ENCODE data around the gene HDGF. TPM values are rescaled to one million over a fixed set of nuclear protein-coding genes. Genes with fewer than 3 reads are reported as not detected.

HDGF gene
- total and polyA plus RNA-seq, 8 donors, result 43.5 to 112 (median 66.0) TPM

DNA sequence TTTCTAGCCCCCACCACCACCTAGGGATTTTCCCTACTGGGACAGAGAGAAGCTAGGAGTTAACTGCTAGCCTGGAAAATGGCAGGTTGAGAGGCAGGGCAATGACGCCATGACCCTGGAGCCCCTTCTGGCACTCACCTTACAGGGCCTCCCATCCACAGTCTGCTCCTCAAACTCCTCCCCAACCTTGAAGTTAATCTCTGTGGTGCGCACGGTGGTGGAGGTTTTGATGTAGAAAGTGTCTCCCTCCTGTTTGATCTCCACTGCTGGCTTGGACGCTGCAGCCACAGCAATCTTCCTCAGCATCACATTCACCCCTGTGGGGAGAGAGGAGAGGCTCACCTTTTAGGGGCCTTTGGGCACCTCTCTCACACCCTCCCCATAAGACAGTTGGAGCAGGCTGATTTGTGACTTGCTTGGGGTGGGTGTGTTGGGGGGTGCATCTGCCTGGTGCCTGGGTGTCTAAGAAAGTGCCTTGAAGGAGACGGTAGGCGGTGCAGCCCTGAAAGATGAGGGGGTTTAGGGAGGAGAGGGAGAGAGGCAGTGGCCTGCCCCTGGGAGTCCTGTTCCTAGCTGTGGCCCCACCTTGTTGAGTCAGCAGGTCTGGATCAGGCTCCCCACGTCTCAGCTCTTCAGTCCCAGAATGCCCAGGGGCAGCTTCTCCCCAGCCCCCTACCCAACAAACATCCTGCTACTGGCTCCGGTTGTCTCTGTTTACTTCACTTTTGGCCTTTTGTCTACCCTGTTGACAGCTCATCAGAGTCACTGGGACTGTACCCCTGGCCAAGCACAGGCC is 50.5 kb downstream of the HDGF start:
- intact Hi-C loops (cut with DNase I), result no loop called here
- WGBS, 2 donors, result 78 to 84% methylated on average over 8 of the region's 8 CpGs

DNA sequence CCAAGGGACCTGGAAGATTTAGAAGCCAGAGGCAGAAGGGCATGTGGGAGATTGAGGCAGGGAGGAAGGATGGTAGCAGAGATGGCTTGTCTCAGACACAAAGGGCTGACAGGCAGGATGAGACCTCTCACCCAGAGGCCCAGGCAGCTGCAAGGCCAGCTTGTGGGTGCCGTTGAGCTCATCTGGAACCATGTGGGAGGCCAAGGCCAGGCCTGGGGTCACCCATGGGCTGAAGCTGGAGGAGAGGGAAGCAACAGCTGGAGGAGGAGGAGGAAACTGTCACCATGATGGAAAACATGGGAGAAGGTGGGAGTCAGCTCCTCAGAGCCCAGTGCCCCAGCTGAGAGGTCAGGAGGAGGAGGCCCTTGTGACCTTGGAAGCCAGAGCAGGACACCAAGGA is 52.5 kb downstream of the HDGF start:
- TF ChIP-seq, protein P1, sequence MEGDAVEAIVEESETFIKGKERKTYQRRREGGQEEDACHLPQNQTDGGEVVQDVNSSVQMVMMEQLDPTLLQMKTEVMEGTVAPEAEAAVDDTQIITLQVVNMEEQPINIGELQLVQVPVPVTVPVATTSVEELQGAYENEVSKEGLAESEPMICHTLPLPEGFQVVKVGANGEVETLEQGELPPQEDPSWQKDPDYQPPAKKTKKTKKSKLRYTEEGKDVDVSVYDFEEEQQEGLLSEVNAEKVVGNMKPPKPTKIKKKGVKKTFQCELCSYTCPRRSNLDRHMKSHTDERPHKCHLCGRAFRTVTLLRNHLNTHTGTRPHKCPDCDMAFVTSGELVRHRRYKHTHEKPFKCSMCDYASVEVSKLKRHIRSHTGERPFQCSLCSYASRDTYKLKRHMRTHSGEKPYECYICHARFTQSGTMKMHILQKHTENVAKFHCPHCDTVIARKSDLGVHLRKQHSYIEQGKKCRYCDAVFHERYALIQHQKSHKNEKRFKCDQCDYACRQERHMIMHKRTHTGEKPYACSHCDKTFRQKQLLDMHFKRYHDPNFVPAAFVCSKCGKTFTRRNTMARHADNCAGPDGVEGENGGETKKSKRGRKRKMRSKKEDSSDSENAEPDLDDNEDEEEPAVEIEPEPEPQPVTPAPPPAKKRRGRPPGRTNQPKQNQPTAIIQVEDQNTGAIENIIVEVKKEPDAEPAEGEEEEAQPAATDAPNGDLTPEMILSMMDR (IDR thresholded peaks at IDR 0.05), result no peak
- H3K9me3 ChIP-seq, result no peaks in the 10 kb centered on the region
- WGBS, 2 donors, result 76 to 77% methylated on average over 1 of the region's 1 CpG
- H3K36me3 ChIP-seq, result no peaks in the 10 kb centered on the region
- no peak for FAIRE-seq
- DNase-seq, result no peak
- no peaks in the 10 kb centered on the region for H3K4me1 ChIP-seq
- peaks cover 0 to 6% (median 0%) of the 10 kb centered on the region in 4 donors for H3K27me3 ChIP-seq
- intact Hi-C loops (cut with DNase I), result no loop called here
- no peak overlapping the region for H3K4me3 ChIP-seq
- no peak for ATAC-seq
- no peak overlapping the region for H3K27ac ChIP-seq

More for the DNA sequence above, 50.5 kb downstream of the HDGF start:
- Histone ChIP-seq H3K9me3 (no peaks in the 10 kb centered on the region), H3K36me3 (no peaks in the 10 kb centered on the region), H3K4me1 (peaks cover 6 to 15% (median 12%) of the 10 kb centered on the region in 3 donors), H3K27me3 (peaks cover 0 to 6% (median 0%) of the 10 kb centered on the region in 4 donors), H3K27ac (no peak overlapping the region), H3K4me3 (no peak overlapping the region)
- no peak for ATAC-seq
- DNase-seq, result no peak
- TF ChIP-seq, protein P1 (IDR thresholded peaks at IDR 0.05), result no peak
- no peak for FAIRE-seq

DNA sequence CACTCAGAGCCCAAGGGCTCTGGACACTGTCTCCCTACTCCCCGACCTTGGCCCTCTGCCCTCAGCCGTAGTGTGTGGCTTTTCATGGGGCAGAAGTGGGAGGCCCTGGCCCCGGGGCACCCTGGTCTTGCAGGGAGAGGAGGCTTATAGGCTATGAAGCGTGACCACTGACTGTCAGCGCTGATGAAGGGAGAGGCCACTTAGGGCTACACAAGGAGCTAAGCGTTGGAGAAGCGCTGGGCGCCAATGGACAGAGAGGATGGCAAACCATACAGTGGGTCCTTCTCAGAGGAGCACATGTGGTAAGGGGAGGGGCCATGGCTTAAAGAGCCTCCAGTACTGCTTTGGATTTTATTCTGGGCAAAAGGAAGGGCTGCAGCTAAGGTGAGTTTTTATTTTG is 54.0 kb downstream of the HDGF start:
- FAIRE-seq (no peak), ATAC-seq (no peak)
- no peaks in the 10 kb centered on the region for H3K27me3 ChIP-seq

DNA sequence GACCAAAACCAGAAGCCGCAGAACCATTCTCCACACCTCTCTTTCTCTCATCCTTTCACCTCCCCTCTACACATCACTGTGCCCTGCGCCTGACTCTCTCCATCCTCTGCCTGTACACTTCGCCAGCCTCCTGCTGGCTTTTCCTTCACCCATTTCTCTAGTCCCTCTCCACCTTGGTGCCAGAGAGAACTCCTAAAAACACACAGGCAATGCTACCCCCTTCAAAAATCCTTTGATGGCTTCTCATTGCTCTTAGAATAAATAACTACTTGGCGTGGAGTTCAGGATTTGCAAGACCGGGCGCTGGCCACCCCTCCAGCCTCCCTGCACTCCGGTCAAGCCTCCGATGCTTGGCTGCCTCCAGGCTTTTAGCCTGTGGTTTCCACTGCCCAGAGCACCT is 54.7 kb downstream of the HDGF start:
- TF ChIP-seq, protein P1 (IDR thresholded peaks at IDR 0.05), result no peak
- no peak overlapping the region for H3K27ac ChIP-seq
- FAIRE-seq (no peak), DNase-seq (no peak), ATAC-seq (no peak)
- H3K9me3 ChIP-seq, result no peaks in the 10 kb centered on the region
- peaks cover 5 to 9% (median 9%) of the 10 kb centered on the region in 3 donors for H3K4me1 ChIP-seq
- WGBS, 2 donors, result 85 to 92% methylated on average over 8 of the region's 8 CpGs
- H3K4me3 ChIP-seq, result no peak overlapping the region
- intact Hi-C loops (cut with DNase I), result no loop called here
- no peaks in the 10 kb centered on the region for H3K27me3 ChIP-seq
- no peaks in the 10 kb centered on the region for H3K36me3 ChIP-seq

More for the DNA sequence above, 54.0 kb downstream of the HDGF start:
- H3K27ac ChIP-seq, result no peak overlapping the region
- no peaks in the 10 kb centered on the region for H3K36me3 ChIP-seq
- intact Hi-C loops (cut with DNase I), result no loop called here
- H3K4me3 ChIP-seq, result no peak overlapping the region
- H3K9me3 ChIP-seq, result no peaks in the 10 kb centered on the region
- TF ChIP-seq, protein P1 (IDR thresholded peaks at IDR 0.05), result no peak
- DNase-seq, result no peak
- 77 to 80% methylated on average over 8 of the region's 8 CpGs for WGBS, 2 donors
- peaks cover 3 to 5% (median 5%) of the 10 kb centered on the region in 3 donors for H3K4me1 ChIP-seq

DNA sequence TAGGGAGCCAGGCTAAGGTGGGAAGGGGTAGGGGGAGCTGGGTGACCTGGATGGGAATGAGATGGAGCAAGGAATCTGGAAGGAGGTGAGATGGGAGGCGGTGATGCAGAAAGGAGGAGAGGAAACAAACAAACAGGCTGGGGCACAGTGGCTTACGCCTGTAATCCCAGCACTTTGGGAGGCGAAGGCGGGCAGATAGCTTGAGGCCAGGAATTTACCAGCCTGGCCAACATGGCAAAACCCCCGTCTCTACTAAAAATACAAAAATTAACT is 56.8 kb downstream of the HDGF start:
- Histone ChIP-seq H3K27me3 (no peaks in the 10 kb centered on the region), H3K36me3 (no peaks in the 10 kb centered on the region), H3K4me1 (peaks cover 5 to 12% (median 9%) of the 10 kb centered on the region in 3 donors), H3K9me3 (no peaks in the 10 kb centered on the region), H3K27ac (no peak overlapping the region), H3K4me3 (no peak overlapping the region)
- ATAC-seq, result no peak
- no peak for FAIRE-seq
- intact Hi-C loops (cut with DNase I), result loop anchor here in 2 of 3 donors (5.0 kb wide), 1 partner anchor 33 kb away; the partner anchor contains the start of genes ISG20L2 (in 2 of the 2) and METTL25B (in 2 of the 2)
- 89 to 96% methylated on average over 5 of the region's 5 CpGs for WGBS, 2 donors
- DNase-seq, result peak in 1 of 6 donors; percentile 6
- TF ChIP-seq, protein P1 (IDR thresholded peaks at IDR 0.05), result no peak
